ENCODE results near the gene WDR86.

WDR86 gene

DNA sequence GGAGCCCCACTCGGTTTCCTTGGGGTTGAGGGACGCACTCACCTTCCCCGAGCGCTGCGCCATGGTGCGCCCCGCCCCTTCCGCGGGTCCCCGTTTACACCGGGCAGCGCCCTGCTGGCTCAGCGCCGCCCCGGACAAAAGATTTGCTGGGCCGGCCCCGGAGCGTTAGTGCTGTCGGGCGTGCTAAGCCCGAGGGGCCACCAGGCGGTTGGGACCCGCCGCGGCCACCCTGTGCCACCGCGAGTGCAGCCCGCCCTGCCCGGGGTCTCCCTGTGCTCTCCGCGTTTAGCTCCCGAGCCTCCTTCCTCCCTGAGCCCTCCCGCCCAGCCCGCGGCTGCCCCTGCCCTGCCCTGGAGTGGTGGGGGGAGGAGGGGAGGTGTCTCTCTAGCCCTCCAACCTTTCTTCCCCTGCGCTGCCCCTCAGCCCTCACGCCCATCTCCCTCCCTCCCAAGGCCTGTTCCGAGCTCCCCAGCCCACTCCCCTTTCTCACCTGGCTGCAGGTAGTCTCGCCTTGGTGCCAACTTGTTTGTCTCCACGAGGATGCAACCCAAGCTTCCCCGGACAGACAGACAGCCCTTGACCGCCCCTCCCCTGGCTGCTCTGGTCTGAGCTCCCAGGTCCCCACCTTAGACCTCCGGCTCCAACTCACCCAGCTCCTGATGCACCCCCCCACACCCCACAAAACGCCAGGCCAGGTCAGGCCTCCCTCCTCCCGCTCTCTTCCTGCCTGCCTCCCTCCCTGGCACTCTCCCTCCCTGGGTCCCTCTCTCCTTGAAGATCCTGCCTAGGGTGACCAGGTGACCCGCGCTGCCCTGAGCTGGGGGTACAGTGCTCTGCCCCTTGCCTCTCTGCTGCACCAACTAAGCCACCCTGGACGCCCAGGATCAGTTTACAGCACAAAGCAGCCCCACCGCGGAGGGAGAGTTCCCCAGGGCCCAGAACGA, 30.3 kb upstream of the WDR86 start, which contains the start of gene CRYGN:
Gene CRYGN, minus strand, starts transcription at position 287 of the 944 bp plus-strand sequence. Its CDS starts 224 bp downstream, at position 63.
- no peak for DNase-seq

DNA sequence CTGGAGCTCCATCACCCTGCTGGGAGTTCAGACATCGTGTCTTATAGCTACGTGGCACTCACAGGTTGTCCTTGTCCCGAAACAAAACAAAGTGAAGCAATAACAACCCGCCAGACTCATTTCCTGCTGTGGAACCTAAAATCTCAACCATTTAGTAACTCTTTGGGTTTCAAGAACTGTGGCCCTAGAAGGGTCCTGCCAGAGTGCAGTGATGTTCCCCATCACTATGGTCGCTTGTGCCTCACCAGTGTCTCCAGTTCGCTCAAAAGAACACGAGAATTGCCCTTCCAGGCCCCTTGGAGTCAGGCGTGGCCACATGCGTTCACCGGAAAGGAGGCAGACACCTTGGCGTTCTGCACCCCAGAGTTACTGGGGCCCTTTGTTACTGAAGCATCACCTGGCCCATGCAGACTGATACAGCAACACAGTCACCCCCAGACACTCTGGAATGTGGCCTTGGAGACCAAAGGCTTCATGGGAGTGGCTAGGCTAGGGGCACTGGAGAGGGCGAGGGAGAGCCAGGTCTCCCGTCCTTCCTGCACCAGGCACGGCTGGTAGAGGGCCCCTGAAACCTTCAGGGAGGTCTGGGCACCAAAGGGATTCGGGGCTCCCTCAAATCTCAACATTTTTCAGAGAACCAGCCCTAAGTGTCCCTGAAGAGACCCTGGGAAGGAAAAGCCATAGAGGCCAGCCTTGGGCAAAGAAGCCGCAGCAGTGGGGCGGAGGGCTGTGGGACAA, 29.2 kb upstream of the WDR86 start:
- no peak for DNase-seq

DNA sequence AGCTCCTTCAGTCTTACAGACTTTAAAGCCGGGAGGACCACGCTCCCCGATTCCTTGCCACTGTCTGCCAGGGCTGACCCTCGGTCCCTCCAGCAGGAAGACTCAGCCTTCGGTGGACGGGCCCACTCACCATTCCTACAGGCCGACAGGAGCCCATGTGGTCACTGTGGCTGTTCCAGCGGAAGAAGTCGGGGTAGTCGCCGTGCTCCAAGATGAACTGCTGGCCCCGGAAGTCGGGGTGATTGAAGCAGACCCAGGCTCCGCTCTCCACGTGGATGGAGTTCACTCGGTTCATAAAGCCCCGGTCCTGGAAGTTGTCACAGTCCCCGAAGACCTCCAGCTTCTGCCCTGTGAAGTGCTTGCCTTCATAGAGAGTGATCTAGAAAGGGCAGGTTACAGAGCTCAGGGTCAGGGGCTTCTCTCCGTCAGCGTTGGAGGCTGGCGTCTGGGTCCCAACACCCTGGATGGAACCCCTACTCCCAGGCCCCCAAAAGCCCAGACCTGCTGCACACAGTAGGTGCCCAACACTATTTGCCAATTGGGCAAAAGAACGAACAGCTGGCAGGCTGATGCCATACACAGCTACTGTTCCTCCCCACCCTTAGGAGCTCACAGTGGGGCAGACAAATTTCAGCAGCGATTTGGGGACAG, 28.2 kb upstream of the WDR86 start:
- no peak for DNase-seq

DNA sequence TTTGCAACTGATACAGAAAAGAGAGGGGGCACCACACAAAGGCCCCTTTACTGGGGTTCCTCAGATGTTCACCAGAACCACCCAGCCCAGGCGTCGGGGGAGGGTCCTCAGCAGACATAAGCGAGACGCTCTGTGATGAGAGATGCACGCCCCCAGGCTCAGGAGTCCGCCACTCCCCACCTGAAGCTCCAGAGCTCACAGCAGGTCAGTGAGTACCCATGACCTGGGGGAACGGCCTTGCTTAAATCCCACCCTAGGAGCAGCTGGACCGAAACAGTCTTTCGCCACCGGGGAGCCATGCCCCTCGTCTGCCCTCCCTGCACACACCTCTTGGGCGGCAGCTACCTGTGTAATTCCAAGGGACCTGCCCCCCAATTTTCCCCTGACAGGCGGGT, 27.3 kb upstream of the WDR86 start:
- DNase-seq, result no peak

DNA sequence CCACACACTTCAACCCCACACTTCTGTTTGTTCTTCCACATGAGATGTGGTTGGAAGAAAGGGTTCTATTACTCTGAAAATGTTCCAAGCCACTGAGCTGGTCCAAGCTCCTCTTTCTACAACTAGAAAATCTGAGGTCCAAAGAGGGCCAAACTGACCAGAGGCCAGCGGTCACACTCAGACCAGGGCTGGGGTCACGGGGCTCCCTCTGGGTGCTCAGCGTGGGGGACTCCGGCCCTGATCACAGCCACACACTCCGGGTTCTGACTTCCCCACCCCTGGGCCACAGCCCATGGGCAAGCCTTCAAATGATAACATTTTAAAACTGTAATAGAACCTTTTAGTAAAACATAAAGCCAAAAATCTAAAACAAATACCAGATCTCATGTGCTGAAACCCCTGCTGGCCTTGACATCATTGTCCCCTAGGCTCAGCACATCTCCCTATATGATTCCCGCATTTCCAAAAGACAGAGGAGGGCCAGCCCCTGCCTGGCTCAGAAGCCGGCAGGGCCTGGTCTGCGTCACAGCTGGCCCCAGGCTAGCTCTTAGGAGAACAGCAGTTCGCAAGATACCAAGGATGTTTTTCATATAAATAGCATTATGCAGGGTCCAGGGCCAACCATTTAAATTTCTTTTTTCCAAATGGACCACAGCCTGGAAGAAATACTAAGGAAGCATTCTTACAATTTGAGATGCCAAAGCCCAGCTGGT, 26.8 kb upstream of the WDR86 start:
- DNase-seq, result no peak

DNA sequence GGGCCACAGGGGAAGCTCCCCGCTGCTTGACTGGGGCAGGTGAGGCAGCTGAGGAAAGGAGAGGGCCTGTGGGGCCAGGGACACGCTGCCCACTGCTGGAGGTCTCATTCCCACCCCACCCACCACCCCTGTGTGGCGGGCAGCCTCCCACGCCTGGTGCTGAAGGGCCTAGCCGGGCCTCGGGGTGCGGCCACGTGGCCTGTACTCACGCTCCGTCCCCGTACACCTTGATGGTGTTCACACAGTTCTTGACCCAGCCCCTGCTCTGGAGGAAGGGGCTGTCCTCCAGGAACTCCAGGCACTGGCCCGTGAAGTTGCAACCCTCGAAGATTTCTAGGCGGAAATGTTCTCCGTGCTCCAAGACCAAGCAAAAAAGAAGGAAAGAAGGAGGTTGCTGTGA, 26.1 kb upstream of the WDR86 start:
- DNase-seq, result no peak

DNA sequence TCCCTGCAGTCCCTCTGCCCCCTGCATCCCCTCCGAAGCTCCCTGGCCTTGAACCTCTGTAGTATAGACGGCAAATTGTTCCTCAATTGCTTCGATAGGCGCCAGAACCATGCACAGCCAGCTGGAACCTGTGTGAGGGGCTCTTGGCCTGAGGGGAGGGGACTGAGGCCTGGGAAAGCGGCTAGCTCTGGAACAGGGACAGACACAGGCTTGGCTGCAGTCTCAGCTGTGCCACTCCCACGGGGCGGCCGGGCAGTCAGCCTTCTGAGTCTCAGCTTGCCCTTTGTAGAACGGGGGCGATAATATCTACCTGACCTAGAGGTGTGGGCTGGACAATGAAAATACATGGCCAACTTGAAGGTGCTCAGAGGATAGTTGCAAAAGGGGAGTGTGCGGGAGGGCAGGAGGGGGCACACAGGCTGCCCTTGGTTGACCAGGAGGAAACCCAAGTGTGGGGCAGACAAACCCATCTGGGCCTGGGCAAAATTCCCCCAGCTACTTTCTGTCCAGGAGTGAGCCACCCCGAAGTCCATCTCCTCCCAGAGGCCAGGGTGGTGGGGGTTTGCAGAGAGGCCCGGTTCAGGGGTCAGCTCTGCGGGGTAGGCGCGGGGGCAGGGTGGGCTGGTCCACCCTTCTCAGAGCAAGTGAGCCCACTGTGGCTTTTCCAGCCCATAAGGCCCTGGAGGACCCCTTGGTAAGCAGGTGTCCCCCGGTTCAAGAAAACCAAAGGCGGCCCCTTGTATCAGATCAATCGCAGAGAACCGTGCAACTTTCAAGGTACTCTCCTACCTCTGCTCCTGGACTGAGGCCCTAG, 25.5 kb upstream of the WDR86 start:
- no peak for DNase-seq

DNA sequence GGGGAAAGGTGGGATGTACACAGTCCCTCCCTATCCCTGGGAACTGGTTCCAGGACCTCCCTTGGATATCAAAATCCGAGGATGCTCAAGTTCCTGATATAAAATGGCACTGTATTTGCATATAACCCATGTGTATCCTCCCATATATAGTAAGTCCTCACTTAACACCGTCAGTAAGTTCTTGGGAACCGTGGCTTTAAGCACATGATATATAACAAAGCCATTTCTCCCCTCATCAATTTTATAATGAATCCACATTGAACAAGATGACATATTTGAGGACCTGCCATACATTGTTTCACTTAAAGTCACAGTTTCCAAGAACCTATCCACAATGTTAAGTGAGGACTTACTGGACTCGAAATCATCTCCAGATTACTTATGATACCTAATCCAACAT, 24.7 kb upstream of the WDR86 start:
- DNase-seq, result no peak

DNA sequence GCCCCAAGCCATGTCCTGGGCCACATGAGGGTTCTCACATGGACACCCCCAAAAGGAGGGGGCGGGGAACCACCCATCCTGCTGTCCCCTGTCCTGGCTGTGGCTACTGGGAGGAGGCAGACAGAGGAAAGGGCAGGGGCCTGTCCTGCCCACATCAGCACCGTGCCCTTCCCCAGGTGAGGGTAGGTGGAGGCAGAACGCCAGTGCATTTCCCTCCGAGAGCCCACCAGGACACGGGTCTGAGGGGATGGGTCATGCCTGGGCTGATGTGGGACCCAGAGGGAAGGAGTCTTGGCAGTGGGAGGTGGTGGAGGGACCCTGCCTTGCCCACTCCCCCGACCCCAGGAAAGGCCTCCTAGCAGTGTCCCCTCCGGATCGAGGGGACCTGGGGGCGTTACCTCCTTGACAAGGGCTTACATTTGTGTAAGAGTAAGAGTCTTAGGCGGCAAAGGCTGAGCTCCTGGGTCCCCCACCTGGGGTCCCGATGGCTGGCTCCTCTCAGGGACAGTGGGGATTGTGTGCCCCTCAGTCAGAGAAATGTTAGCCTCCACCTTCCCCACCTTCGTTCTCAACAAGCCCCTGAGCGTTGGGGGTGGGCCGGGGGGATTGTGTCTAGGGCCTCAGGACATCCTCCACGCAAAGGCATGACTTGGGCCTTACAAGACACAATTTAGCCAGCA, 24.0 kb upstream of the WDR86 start:
- DNase-seq, result no peak

DNA sequence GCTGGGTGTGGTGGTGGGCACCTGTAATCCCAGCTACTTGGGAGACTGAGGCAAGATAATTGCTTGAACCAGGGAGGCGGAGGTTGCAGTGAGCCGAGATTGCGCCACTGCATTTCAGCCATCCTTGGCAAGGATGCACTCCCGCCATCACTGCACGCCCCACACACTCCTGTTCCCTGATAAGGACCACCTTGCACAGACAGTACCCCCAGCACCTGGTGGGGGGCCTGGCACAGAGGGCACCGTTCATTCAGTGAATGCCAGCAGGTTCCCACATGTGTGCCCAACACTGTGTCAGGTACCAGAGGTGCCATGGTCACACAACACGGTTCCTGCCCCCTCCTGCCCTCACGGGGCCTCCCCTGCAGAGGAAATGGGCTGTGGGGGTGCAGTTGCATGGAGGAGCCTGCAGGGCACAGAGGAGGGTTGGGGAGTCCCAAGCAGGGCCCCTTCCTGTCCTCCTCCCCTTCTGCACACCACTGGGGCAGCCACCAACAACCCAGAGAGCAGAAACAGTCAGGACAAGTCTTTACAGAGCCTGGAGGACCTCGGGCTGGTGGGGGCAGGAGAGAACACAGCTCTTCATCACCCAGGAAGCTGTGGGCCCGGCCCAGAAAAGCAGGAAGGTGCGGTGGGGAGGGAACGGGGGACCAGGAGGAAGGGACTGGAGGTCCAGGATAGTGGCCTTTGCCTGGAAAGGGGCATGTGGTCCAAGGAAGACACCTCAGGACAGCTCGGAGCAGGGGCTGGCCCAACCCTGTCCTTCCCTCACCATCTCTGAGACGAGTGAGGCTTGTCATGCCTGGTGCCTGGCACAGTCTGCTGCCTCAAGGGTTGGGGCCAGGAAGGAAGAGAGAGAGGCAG, 23.1 kb upstream of the WDR86 start:
- no peak for DNase-seq

DNA sequence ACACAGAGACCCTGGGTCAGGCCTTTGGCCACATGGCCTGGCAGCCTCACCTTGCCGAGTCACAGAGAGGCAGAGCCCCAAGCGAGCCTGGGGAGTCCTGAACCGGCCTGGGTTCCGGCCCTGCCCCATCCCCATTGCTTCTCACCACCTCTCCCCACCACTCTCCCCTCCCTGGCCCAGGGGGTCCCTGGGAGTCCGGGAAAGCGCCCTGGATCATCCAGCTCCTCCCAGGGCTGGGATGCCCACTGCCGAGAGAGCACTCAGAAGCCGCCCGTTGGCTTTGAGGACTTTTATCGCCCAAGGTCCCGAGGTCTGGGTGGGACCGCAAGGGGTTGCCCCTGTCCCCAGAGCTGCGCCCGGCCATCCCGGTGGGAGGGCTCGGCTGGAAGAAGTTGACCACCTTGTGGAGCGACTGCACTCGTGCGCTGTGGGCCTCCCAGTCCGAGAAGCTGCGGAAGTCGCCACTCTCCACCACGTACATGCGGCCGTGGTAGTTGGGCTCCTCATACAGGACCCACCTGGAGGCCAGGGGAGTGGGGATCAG, 22.0 kb upstream of the WDR86 start:
- DNase-seq, result no peak

DNA sequence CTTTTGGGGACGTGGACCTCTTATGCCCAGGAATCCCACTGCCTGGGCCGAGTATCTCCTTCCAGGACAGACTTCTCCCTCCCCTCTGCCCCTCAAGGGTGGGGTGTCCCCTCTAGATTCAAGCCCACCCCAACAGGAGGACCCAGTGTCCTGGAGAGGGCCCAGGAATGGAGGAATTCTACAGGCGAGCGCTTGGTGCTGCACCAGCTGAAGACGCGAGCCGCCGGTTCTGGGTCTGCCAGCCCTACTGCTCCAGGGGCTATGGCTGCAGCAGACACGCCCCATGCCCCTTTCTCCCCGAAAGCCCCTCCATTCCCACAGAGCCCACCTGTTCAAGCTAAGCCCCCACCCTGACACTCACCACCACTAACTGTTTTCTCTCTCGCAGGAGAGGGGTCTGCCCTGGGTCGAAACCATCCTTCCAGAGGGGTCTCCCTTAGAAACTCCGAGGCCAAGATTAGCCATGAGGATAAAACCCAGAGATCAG, 21.5 kb upstream of the WDR86 start:
- DNase-seq, result no peak

DNA sequence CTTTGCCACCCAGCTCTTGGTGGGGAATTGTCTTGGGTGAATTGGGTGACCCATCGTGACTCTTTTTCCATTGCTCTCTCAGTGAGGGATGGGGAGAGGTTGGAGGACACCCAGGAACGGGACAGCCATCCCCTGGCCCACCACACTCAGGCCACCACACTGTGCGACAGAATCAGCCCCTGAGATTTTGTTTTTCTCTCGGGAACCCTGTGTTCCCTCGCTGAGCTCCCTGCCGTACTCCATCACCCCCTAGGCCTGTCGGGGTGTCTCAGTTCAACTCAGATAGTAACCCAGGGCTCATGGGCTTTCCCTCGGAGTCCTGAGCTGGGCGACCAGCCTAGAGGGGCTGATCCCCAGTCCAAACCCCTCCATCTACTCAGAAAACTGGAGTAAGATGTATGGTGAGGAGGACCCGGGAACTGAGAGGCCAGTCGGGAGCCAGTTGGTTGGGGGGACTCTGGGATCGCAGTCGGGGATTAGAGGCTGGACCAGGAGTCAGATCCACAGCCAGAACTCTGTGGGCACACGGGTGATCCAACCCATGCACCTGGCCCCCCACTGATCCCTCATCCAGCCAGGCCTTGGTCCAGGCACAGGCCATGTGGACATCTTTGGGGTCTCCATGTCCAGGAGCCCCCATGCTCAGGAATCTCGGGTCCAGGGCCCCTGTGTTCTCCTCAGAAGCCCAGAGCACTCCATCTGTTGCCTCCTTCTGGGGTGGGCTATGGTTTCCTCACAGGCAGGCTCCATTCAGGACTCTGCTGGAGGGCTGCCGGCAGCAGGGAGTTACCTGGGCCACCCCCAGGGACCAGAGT, 20.8 kb upstream of the WDR86 start:
- no peak for DNase-seq

DNA sequence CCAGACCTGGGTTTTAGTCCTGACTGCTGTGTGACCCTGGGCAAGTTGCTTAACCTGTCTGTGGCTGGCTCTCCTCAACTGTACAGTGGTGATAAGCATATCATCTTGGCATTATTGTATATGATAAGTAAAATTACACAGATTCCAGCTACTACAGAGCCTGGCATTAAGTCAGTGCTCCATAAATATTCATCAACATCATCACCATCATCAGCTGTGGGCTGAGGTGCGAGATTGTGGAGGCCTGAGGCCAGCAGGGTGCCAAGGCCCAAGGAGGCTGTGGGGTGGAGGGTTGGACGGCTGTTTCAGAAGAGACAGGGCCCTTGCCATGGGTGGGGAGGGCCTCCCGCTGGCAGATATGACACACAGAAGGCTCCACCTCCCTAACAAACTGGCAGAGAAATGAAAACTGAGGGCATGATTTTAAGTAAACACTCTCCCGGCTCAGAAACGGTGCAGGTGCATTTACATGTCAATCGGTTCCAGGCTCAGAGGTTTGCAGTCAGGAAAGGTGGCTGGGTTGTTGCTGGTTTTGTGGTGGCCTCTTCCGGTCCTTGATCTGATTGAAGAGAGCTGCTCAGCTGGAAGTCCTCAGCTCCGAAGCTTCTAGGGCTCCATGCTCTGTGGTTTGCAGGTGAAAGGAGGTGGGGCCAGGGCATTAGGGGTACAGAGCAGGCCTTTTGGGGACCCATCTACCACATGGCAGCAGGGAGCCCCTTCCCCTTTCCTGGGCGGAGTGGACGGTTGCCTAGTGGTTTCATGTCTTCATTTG, 19.9 kb upstream of the WDR86 start:
- no peak for DNase-seq

DNA sequence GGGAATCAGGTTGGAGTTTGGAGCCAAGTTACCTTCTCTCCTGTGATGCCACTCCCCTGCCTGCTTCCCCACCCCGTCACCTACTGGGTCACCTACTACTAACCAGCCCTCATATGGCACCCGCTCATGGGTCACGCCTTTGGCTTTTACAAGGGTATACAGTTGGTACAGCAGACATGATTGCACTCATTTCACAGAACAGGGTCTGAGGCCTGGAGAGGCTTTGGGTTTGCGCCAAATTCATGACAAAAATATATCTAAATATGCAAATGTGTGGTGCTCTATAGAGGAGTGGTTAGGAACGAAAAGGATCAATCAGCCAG, 19.4 kb upstream of the WDR86 start:
- no peak for DNase-seq

DNA sequence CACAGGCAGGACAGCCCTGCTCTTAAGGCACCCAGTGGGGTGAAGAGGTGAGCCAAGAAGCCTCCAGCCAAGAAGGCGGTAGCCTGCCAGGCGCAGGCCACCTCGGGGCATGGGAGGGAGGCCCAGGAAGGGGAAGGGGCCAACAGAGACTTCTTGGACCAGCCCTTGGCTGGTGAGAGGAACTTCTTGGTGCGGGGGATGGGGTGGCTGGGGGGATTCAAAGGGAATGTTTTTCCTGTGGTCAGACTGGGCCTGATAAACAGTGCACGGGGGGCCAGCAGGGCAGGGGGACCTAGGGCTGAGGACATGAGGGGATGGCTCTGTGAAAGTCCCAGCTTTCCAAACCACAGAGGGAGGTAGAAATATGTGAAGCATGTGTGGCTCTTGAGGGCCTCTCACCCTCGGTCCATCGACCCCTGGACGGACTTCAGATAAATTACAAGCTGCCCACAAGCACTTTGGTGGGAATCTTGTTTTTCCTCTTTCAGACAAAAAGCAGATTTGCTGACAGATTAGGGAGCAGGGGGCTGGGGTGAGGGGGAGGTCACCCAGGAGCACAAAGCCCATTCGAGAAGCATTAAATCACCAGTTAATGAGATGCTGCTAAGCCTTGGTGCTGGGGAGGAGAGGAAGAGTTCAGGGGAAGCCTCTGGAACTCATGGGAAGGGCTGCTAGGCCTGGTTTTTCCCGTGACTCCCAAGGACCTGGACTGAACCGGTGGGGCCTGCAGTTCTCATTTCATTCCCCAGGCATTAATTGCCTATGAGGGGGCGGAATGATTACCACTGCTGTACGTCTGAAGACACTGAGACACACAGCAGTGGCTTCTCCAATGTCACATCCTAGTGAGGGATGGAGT, 18.8 kb upstream of the WDR86 start:
- DNase-seq, result no peak

DNA sequence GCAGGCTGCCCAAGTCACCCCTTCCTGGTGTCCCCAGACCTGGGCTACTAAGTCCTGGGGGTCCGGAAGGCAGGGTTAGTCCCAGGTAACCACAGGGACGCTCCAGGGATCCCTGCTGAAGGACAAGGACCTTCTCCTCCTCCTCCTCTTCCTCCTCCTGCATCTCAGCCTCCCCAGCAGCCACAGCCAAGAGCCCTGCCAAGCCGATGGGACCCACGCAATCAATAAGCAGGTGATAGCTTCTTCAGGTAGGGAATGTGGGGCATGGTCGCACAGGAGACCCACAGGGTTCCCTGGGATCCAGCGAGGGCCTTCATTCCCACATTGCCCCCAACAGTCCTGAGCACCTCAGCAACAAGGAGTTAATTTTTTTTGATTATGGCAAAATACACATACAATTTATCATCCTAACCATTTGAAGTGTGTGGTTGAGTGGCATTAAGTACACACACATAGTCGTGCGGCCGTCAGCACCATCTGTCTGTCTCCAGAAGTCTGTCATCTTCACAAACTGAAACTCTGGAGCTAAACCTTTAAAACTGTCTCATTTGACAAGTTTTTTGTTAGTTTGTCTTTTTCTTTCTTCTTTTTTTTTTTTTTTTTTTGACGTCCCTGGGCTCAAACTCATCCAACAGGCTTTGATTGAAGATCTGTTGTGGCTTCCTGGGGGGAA, 18.0 kb upstream of the WDR86 start:
- no peak for DNase-seq
